ENCODE data around the gene ATRNL1. TPM values are rescaled to one million over a fixed set of nuclear protein-coding genes. Genes with fewer than 3 reads are reported as not detected.

Gene ATRNL1
- total and polyA plus RNA-seq, 2 of the 8 experiments (the other 6 are each of a cell fraction or from before 2014, with no cell fraction given), result 5.1 to 17.6 TPM

GRCh38 chr10:115860182-115861107 is 767.3 kb downstream of the ATRNL1 start:
- no peak overlapping the region for H2AK5ac ChIP-seq (ENCODE audit: low read depth, low read length)
- H3K23me2 ChIP-seq (ENCODE audit: low read depth, low read length), result no peaks in the 10 kb centered on the region
- H3K4me2 ChIP-seq (ENCODE audit: insufficient read depth in 1 of 2, low read depth in 2 of 2, low read length in 2 of 2), result no peak overlapping the region
- no peak overlapping the region for H4K91ac ChIP-seq (replicated peaks; ENCODE audit: insufficient read length, low read length)
- FAIRE-seq, result no peak
- H2BK15ac ChIP-seq (ENCODE audit: low read length), result no peak overlapping the region
- H3K23ac ChIP-seq (ENCODE audit: insufficient read length), result no peak overlapping the region
- ChIA-PET CTCF (ENCODE audit: partially characterized antibody) (interaction anchor here (1.5 kb wide), 1 partner anchor 14 kb away, joined by 4 read pairs; no protein-coding TSS in a partner anchor), POLR2A (ENCODE audit: partially characterized antibody) (no interaction called here)
- 100% methylated on average over 1 of the region's 1 CpG; no CpG with 5 or more reads in 1 of the 2 experiments for WGBS, 2 experiments (ENCODE audit: extremely low coverage in 1 of 2, insufficient coverage in 1 of 2, insufficient read length in 1 of 2, insufficient replicate concordance in 2 of 2, low coverage in 1 of 2, low lambda C conversion rate in 2 of 2, missing lambda C conversion rate in 1 of 2)
- H3K18ac ChIP-seq (ENCODE audit: extremely low read depth, low read length), result no peak overlapping the region
- no peak overlapping the region; a peak in 1 of 7 replicates for H3K9ac ChIP-seq (replicated peaks in 1 of 4; ENCODE audit: extremely low read depth in 1 of 4, low read depth in 3 of 4, low read length in 3 of 4)
- peaks cover 0 to 4% (median 2%) of the 10 kb centered on the region in 4 experiments; a peak in 3 of 7 replicates for H3K4me1 ChIP-seq (replicated peaks in 1 of 4; ENCODE audit: control insufficient read depth in 3 of 4, insufficient read depth in 4 of 4, low read length in 3 of 4)
- H3K56ac ChIP-seq (replicated peaks; ENCODE audit: insufficient read length, low read depth, low read length), result no peak overlapping the region
- H3K4me3 ChIP-seq (ENCODE audit: extremely low read depth in 1 of 4, insufficient read depth in 2 of 4, low read depth in 3 of 4, low read length in 4 of 4), result no peak overlapping the region
- DNase-seq (ENCODE audit: low read depth in 1 of 2, low spot score in 2 of 2), result no peak
- H3K9me3 ChIP-seq (ENCODE audit: insufficient read depth in 2 of 2, low read depth in 1 of 2, low read length in 1 of 2), result no peaks in the 10 kb centered on the region
- H3K14ac ChIP-seq (ENCODE audit: insufficient read length), result no peak overlapping the region
- H2BK12ac ChIP-seq (ENCODE audit: low read depth, low read length), result no peak overlapping the region
- no peak overlapping the region for H3K27ac ChIP-seq (ENCODE audit: low read depth, low read length)
- H2BK120ac ChIP-seq (replicated peaks; ENCODE audit: low read depth, low read length), result no peak overlapping the region
- H2BK5ac ChIP-seq (ENCODE audit: low read depth, low read length), result no peak overlapping the region
- no peaks in the 10 kb centered on the region for H3K36me3 ChIP-seq (ENCODE audit: control insufficient read depth in 2 of 4, insufficient read depth in 4 of 4, low read length in 3 of 4)
- H4K8ac ChIP-seq (ENCODE audit: extremely low read depth, insufficient read depth, low read length), result no peak overlapping the region
- H2AFZ ChIP-seq (ENCODE audit: low read length), result no peak overlapping the region
- no peaks in the 10 kb centered on the region for H3K27me3 ChIP-seq (replicated peaks in 1 of 4; ENCODE audit: control insufficient read depth in 3 of 4, extremely low read depth in 1 of 4, insufficient read depth in 3 of 4, low read length in 3 of 4)
- no peak overlapping the region for H3K4ac ChIP-seq (replicated peaks; ENCODE audit: insufficient read length, low read depth, low read length)
- no peak overlapping the region for H2BK20ac ChIP-seq (ENCODE audit: low read length)
- TF ChIP-seq EZH2 (IDR thresholded peaks at IDR 0.05; ENCODE audit: low read depth, low read length, severe bottlenecking), result no peak
- TF ChIP-seq, protein P1, sequence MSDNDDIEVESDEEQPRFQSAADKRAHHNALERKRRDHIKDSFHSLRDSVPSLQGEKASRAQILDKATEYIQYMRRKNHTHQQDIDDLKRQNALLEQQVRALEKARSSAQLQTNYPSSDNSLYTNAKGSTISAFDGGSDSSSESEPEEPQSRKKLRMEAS (IDR thresholded peaks at IDR 0.05), result no peak
- TF ChIP-seq KDM4A (IDR thresholded peaks at IDR 0.05; ENCODE audit: low read depth, low read length, severe bottlenecking), result no peak
- no peak for TF ChIP-seq JUN (IDR thresholded peaks at IDR 0.05; ENCODE audit: low read depth, low read length)
- no peak for TF ChIP-seq RBBP5 (IDR thresholded peaks at IDR 0.05; ENCODE audit: borderline replicate concordance, low read depth, low read length)
- TF ChIP-seq, protein P2, sequence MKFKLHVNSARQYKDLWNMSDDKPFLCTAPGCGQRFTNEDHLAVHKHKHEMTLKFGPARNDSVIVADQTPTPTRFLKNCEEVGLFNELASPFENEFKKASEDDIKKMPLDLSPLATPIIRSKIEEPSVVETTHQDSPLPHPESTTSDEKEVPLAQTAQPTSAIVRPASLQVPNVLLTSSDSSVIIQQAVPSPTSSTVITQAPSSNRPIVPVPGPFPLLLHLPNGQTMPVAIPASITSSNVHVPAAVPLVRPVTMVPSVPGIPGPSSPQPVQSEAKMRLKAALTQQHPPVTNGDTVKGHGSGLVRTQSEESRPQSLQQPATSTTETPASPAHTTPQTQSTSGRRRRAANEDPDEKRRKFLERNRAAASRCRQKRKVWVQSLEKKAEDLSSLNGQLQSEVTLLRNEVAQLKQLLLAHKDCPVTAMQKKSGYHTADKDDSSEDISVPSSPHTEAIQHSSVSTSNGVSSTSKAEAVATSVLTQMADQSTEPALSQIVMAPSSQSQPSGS (IDR thresholded peaks at IDR 0.05; ENCODE audit: low read length), result no peak
- no peaks in the 10 kb centered on the region for H3K79me2 ChIP-seq (ENCODE audit: control insufficient read depth in 1 of 2, insufficient read depth in 2 of 2, low read length in 2 of 2)
- no peaks in the 10 kb centered on the region for H4K20me1 ChIP-seq (replicated peaks in 1 of 2; ENCODE audit: control insufficient read depth in 1 of 2, insufficient read depth in 2 of 2, low read length in 2 of 2)
- H3K79me1 ChIP-seq (ENCODE audit: low read depth, low read length), result no peaks in the 10 kb centered on the region
- no peak overlapping the region for H4K5ac ChIP-seq (ENCODE audit: insufficient read length, low read depth, low read length)

Data from H1 (cell line).